RPMI7951 (cell line): ENCODE measurements around the gene PHF1. TPM values are rescaled to one million over a fixed set of nuclear protein-coding genes. Genes with fewer than 3 reads are reported as not detected.

Source experiments
- DNase-seq: peaks from one replicate; pipeline ENCODE4 v3.0.0-alpha.2; 2012; ENCODE audit warnings: low read depth
- total RNA-seq: library from RNA; depleted of rRNA; stranded (reverse); fragments of >200 nt; shearing (Covaris generic); gene quantifications from 2 replicates; pipeline ENCODE4 v1.2.3, GENCODE V29; 2014

PHF1 gene
- total RNA-seq, 1 experiment from 2014 or later, result 23.2 TPM

- peak; percentile 81 for DNase-seq
Observed at GRCh38 chr6:33417128-33417902, 6.5 kb downstream of the PHF1 start.

GRCh38 chr6:33417903-33418689 lies 7.3 kb downstream of the PHF1 start, which contains the start of gene CUTA:
Gene CUTA, minus strand, starts transcription at chr6:33418107. Its CDS starts 107 bp downstream, at chr6:33418000.
- peak; percentile 100 for DNase-seq

DNA sequence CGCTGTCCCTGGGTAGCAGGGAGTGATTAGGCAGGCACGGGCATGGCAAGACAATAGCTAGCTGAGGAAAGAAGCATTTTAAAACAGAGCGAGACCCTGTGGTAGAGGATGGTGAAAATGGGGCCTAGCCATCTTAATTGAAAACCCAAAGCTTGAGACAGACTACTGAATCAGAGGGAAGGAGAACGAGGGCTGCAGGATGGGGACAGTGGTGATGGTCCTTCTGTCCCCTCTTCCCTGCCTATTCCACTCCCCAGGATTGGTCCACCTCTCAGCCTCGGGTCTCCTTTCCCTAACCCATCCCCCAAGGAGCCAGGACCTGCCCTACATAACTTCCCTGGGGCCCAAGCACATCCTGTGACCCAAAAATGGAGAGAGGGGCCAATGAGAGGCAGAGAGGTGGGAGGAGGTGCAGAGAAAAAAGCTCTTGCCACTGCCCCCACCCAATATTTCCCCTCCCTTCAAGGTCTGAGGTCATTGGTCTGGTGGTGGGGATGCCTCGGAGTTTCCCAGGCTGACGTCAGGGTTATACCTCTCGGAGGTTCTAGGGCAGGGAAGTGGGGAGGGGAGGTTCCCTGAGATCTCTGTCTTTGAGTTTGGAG lies 8.0 kb downstream of the PHF1 start:
- no peak for DNase-seq

- DNase-seq, result peak; percentile 56
Observed at GRCh38 chr6:33419580-33420490, 9.0 kb downstream of the PHF1 start, which contains the start of gene SYNGAP1. Gene SYNGAP1, plus strand, starts transcription at chr6:33420065. Its CDS starts 200 bp downstream, at chr6:33420265.

- no peak for DNase-seq
Observed at GRCh38 chr6:33420491-33421343, 9.9 kb downstream of the PHF1 start.

- no peak for DNase-seq
Observed at GRCh38 chr6:33421344-33421643, 10.5 kb downstream of the PHF1 start.

DNA sequence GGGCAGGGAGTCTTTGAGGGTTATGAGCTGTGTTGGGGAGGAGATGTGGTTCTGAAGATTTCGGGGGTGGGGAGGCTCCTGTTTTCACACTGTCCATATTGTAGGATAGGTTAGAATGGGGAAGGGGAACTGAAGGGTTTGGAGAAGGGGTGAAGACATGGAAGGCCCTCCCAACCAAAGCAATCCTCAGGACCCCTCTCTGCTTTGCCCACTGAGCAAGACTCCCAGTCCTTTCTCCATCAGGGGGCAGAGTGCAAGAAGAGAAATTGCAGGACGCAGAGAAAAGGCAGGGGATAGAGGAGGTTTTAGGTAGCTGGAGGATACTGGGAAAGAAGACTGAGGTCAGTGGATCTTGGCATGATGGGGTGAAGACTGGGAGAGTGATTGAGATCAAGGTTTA lies 13.0 kb downstream of the PHF1 start:
- no peak for DNase-seq

GRCh38 chr6:33424855-33425667 lies 14.2 kb downstream of the PHF1 start:
- no peak for DNase-seq

- peak; percentile 84 for DNase-seq
Observed at GRCh38 chr6:33425668-33426577, 15.1 kb downstream of the PHF1 start.

DNA sequence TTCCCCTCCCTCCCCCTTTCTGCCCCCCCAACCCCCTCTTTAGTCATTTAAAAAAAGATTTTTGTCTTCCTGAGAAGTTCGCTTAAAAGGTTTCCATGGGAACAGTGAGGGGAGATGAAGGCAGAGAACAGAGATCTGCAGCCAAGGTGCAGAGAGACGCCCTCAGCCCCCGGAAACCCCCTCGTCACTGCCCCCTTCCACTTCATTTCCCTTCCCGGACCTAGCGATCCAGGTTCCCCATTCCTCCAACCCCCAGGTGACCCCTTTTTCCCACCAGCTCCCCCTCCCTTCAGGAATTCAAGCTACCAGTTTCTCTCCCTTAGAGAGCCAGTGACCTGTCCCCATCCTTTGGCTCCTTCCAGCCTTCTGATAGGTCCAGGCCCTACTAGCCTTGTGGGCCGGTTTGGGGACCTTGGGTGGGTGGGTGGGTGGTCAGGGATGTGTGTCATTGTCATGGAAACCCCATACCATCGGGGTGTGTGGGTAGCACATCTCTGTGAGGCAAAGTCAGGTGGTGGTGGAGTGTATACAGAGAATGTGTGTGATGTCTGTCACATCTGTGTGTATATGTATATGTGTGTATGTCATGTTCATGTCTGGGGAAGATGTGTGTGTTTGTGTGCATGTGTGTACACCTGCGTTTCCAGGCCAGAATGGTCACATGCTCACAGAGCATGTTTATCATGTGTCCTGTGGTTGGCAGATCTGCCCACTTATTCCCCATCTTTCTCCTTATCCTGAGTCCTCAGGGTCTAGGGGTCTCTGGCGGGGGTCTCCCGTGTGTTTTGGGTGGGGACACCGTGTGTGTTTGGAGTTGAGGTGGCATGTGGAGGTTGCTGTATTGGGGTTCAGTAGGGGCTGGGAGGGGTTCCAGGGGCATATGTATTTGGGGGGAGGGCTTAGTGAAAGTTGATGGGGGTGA lies 16.0 kb downstream of the PHF1 start:
- DNase-seq, result no peak

DNA sequence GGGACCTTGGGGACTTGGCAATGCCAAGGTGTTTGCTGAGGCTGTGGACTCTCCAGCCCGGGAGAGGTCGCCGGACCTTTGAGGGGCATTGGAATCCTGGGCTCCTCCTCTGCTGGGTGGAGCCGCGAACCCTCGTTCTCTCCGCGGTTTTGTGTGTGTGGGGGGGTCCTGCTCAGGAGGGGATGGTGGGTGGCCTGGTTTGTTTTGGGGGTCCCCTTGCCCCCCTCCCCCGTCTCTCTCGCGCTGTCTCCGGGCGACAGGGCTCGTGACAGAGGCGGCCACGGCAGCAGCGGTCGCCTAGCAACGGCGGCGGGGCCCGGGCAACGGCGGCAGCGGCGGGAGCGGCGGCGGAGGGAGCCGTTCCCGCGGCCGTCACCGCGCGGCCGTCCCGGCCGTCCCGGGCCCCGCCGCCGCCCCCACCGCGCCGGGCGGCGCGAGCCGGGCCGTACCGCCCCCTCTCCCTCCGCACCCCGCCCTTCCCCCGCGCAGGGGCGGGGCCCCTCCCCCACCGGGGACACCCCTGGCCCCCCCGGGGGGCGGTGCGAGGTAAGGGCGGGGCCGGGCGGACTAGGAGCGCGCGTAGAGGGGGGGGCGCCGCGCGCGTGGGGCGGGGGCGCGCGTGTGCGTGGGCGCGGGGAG lies 16.9 kb downstream of the PHF1 start:
- no peak for DNase-seq

GRCh38 chr6:33428224-33428965 lies 17.6 kb downstream of the PHF1 start:
- peak; percentile 35 for DNase-seq

DNA sequence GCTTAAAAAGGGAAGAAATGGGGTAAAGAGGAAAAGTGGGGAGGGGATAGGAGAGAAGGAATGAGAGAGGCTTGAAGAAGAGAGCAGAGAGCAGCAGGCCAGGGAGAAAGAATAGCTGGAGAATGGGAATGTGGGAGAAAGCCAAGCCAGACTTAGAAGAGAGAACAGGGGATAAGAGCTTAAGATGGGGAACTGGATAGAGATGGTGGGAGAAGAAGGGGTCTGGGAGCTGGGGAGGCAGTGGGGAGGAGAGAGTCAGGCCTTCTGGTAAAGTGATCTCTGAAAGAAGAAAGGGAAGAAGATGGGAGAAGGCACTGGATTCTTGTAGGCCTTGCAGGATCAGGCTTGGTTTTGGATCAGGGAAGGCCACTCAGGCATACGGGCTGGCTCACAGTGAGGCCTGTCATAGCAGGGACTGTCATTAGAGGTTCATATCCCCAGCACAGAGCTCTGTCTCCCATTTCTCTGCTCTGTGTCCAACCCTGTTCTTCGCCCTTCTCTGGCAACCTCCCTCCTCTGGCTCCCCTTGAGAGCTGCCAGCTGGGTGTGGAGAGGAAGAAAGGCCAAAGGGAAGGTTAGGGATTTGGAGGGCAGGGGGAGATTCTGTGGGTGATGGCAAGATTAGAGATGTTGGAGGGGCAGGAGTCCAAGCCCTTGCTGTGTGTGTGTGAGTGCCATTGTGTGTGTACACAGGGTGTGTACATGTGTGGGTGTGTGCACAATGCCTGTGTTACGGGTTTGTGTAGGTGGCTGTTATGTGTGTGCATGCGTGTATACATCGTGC lies 18.3 kb downstream of the PHF1 start:
- no peak for DNase-seq

- DNase-seq, result no peak
Observed at GRCh38 chr6:33429750-33430052, 18.9 kb downstream of the PHF1 start.

- no peak for DNase-seq
Observed at GRCh38 chr6:33430334-33430733, 19.5 kb downstream of the PHF1 start.
